ENCODE results near the gene C2orf78.

DNA sequence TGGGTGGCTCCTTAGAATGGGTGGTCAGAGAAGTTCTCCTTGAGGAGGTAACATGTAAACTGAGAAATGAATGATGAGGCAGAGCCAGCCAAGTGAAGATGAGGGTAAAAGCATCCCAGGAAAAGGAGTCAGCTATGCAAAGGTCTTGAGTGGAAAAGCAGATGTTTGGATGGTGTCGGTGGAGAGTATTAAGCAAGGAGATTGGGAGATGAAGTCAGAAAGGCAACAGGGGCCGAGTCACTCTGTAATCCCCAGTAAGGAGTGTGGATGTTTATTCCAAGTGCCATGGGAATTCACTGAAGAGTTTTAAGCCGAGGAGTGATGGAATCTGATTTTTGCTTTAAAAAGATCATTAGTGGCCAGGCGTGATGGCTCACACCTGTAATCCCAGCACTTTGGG, 41.4 kb downstream of the C2orf78 start:
- TF ChIP-seq, protein P1, sequence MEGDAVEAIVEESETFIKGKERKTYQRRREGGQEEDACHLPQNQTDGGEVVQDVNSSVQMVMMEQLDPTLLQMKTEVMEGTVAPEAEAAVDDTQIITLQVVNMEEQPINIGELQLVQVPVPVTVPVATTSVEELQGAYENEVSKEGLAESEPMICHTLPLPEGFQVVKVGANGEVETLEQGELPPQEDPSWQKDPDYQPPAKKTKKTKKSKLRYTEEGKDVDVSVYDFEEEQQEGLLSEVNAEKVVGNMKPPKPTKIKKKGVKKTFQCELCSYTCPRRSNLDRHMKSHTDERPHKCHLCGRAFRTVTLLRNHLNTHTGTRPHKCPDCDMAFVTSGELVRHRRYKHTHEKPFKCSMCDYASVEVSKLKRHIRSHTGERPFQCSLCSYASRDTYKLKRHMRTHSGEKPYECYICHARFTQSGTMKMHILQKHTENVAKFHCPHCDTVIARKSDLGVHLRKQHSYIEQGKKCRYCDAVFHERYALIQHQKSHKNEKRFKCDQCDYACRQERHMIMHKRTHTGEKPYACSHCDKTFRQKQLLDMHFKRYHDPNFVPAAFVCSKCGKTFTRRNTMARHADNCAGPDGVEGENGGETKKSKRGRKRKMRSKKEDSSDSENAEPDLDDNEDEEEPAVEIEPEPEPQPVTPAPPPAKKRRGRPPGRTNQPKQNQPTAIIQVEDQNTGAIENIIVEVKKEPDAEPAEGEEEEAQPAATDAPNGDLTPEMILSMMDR (IDR thresholded peaks at IDR 0.05), result no peak
- no peak for TF ChIP-seq POLR2A (IDR thresholded peaks at IDR 0.05)
